ENCODE results near the gene ARHGEF3.

ARHGEF3 gene

DNA sequence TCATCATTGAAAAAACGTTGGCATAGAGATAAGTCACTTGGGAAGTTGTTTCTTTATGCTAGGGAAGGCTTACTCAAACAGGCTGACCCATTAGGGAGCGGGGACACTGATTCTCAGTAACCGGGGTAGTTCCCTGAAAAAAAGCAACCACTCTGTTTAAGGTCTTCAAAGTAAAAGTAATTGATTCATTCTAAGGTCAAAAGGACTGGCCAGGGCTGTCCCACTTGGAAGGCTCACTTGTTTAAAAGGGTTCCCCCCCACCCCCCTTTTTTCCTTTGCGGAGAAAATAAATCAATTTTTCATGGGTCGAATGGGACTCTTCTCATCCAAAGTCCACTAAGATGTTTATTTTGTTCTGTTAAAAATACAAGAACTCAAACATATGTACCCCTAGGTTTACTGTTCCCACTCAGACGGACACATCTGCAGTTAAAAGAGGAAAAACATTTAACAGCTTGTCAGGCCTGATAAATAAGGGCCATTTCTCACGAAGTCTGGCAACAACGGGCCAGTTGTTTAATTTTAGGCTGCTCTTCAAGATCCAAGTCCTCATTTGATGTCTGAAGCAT lies 53.0 kb downstream of the ARHGEF3 start:
- Histone ChIP-seq H2BK15ac (ENCODE audit: low read length) (no peak overlapping the region), H4K8ac (ENCODE audit: low read depth, low read length) (no peak overlapping the region), H3K4ac (ENCODE audit: low read length) (no peak overlapping the region), H3K4me1 (ENCODE audit: control insufficient read depth in 2 of 2, insufficient read depth in 1 of 2, low read depth in 1 of 2, low read length in 2 of 2) (no peaks in the 10 kb centered on the region), H2AFZ (ENCODE audit: low read length) (no peak overlapping the region), H3K27me3 (ENCODE audit: control insufficient read depth in 3 of 3, insufficient read depth in 3 of 3, low read depth in 1 of 3, low read length in 3 of 3) (no peaks in the 10 kb centered on the region), H4K91ac (ENCODE audit: low read depth, low read length, poor library complexity) (no peak overlapping the region), H3K9me3 (replicated peaks in 1 of 2; ENCODE audit: control insufficient read depth in 2 of 2, insufficient read depth in 1 of 2, low read depth in 1 of 2, low read length in 2 of 2) (peaks cover 0 to 11% of the 10 kb centered on the region in 2 donors), H3K79me1 (ENCODE audit: low read depth, low read length) (no peaks in the 10 kb centered on the region), H3K27ac (replicated peaks; ENCODE audit: low read length) (no peak overlapping the region), H3K36me3 (replicated peaks in 1 of 2; ENCODE audit: control insufficient read depth in 2 of 2, insufficient read depth in 2 of 2, low read length in 2 of 2) (no peaks in the 10 kb centered on the region), H2BK5ac (ENCODE audit: low read length) (no peak overlapping the region), H3K4me2 (ENCODE audit: insufficient read depth, low read length, poor library complexity, severe bottlenecking) (no peak overlapping the region), H3K4me3 (ENCODE audit: low read length in 2 of 2) (no peak overlapping the region), H2BK120ac (ENCODE audit: low read depth, low read length) (no peak overlapping the region), H3K14ac (ENCODE audit: low read length) (no peak overlapping the region), H3K23ac (ENCODE audit: low read depth, low read length, poor library complexity) (no peak overlapping the region), H2BK12ac (ENCODE audit: low read length) (no peak overlapping the region), H3K9ac (ENCODE audit: low read depth, low read length, poor library complexity) (no peak overlapping the region), H3K18ac (ENCODE audit: low read length) (no peak overlapping the region), H2AK5ac (ENCODE audit: low read depth, low read length) (no peak overlapping the region)
- DNase-seq (ENCODE audit: low spot score): no peak
- no CpG with 5 or more reads among the region's 8 CpGs for WGBS, 2 donors (ENCODE audit: extremely low coverage in 2 of 2, insufficient read length in 2 of 2, insufficient replicate concordance in 1 of 2)

DNA sequence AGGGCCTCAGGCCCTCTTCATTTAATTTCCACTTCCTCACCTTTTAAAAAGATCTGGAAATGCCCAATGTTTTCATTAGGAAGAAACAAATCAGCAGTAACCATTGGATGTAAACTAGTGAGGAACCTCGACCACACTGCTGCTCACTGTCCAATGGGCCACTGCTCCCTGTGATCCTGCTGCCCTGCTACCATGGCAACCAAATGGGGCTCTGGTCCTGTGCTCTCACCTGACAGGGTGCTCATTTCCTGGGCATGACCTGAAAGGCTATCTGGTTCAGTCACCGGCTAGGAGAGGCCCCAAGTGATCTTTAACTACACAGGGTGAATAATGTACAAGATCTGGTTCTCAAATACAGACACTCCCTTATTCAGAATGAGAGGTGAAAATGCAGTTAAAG lies 54.6 kb downstream of the ARHGEF3 start:
- H2BK5ac ChIP-seq (ENCODE audit: low read length): no peak overlapping the region
- H3K36me3 ChIP-seq (replicated peaks in 1 of 2; ENCODE audit: control insufficient read depth in 2 of 2, insufficient read depth in 2 of 2, low read length in 2 of 2): no peaks in the 10 kb centered on the region
- no peak overlapping the region for H3K18ac ChIP-seq (ENCODE audit: low read length)
- no peak overlapping the region for H2BK12ac ChIP-seq (ENCODE audit: low read length)
- H2AK5ac ChIP-seq (ENCODE audit: low read depth, low read length): no peak overlapping the region
- no peak overlapping the region for H2BK120ac ChIP-seq (ENCODE audit: low read depth, low read length)
- no peak overlapping the region for H3K23ac ChIP-seq (ENCODE audit: low read depth, low read length, poor library complexity)
- H3K79me1 ChIP-seq (ENCODE audit: low read depth, low read length): no peaks in the 10 kb centered on the region
- no peak overlapping the region for H2BK15ac ChIP-seq (ENCODE audit: low read length)
- WGBS, 2 donors (ENCODE audit: extremely low coverage in 2 of 2, insufficient read length in 2 of 2, insufficient replicate concordance in 1 of 2): no CpG with 5 or more reads among the region's 2 CpGs
- no peak overlapping the region for H3K27ac ChIP-seq (replicated peaks; ENCODE audit: low read length)
- H3K9ac ChIP-seq (ENCODE audit: low read depth, low read length, poor library complexity): no peak overlapping the region
- no peak overlapping the region for H3K4ac ChIP-seq (ENCODE audit: low read length)
- H4K8ac ChIP-seq (ENCODE audit: low read depth, low read length): no peak overlapping the region
- no peak overlapping the region for H3K4me2 ChIP-seq (ENCODE audit: insufficient read depth, low read length, poor library complexity, severe bottlenecking)
- H3K4me3 ChIP-seq (ENCODE audit: low read length in 2 of 2): no peak overlapping the region
- no peaks in the 10 kb centered on the region for H3K27me3 ChIP-seq (ENCODE audit: control insufficient read depth in 3 of 3, insufficient read depth in 3 of 3, low read depth in 1 of 3, low read length in 3 of 3)
- H2AFZ ChIP-seq (ENCODE audit: low read length): no peak overlapping the region
- peaks cover 0 to 11% of the 10 kb centered on the region in 2 donors for H3K9me3 ChIP-seq (replicated peaks in 1 of 2; ENCODE audit: control insufficient read depth in 2 of 2, insufficient read depth in 1 of 2, low read depth in 1 of 2, low read length in 2 of 2)
- no peaks in the 10 kb centered on the region for H3K4me1 ChIP-seq (ENCODE audit: control insufficient read depth in 2 of 2, insufficient read depth in 1 of 2, low read depth in 1 of 2, low read length in 2 of 2)
- no peak overlapping the region for H3K14ac ChIP-seq (ENCODE audit: low read length)
- H4K91ac ChIP-seq (ENCODE audit: low read depth, low read length, poor library complexity): no peak overlapping the region
- DNase-seq (ENCODE audit: low spot score): no peak

DNA sequence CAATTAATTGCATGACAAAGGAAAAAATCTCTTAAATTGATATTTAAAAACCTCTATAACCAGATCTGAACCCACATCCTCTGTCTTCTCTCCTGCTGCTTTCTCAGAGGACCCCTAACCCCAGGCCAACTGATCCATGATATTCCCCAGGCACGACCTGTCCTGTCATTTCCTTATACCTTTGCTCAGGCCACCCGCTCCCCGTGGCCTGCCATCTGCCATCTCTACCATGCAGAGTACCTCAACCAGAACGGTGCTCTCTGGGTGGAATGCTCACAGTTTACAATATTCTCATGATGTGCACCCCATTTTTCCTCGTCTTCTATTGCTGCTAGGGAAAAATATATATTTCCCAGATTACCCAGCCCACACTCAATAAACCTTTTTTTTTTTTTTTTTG lies 57.7 kb downstream of the ARHGEF3 start:
- H3K27ac ChIP-seq (replicated peaks; ENCODE audit: low read length): no peak overlapping the region
- H3K4me3 ChIP-seq (ENCODE audit: low read length in 2 of 2): no peak overlapping the region
- H2BK5ac ChIP-seq (ENCODE audit: low read length): no peak overlapping the region
- H3K27me3 ChIP-seq (ENCODE audit: control insufficient read depth in 3 of 3, insufficient read depth in 3 of 3, low read depth in 1 of 3, low read length in 3 of 3): no peaks in the 10 kb centered on the region
- no peak overlapping the region for H4K91ac ChIP-seq (ENCODE audit: low read depth, low read length, poor library complexity)
- no peak overlapping the region for H2BK120ac ChIP-seq (ENCODE audit: low read depth, low read length)
- no CpG with 5 or more reads among the region's 5 CpGs for WGBS, 2 donors (ENCODE audit: extremely low coverage in 2 of 2, insufficient read length in 2 of 2, insufficient replicate concordance in 1 of 2)
- no peak overlapping the region for H3K23ac ChIP-seq (ENCODE audit: low read depth, low read length, poor library complexity)
- no peak overlapping the region for H2BK15ac ChIP-seq (ENCODE audit: low read length)
- H3K4ac ChIP-seq (ENCODE audit: low read length): no peak overlapping the region
- H3K79me1 ChIP-seq (ENCODE audit: low read depth, low read length): no peaks in the 10 kb centered on the region
- H3K36me3 ChIP-seq (replicated peaks in 1 of 2; ENCODE audit: control insufficient read depth in 2 of 2, insufficient read depth in 2 of 2, low read length in 2 of 2): no peaks in the 10 kb centered on the region
- no peak overlapping the region for H3K4me2 ChIP-seq (ENCODE audit: insufficient read depth, low read length, poor library complexity, severe bottlenecking)
- no peak overlapping the region for H3K18ac ChIP-seq (ENCODE audit: low read length)
- H3K9me3 ChIP-seq (replicated peaks in 1 of 2; ENCODE audit: control insufficient read depth in 2 of 2, insufficient read depth in 1 of 2, low read depth in 1 of 2, low read length in 2 of 2): peaks cover 0 to 2% of the 10 kb centered on the region in 2 donors
- H3K9ac ChIP-seq (ENCODE audit: low read depth, low read length, poor library complexity): no peak overlapping the region
- H2AFZ ChIP-seq (ENCODE audit: low read length): no peak overlapping the region
- DNase-seq (ENCODE audit: low spot score): no peak
- no peak overlapping the region for H2BK12ac ChIP-seq (ENCODE audit: low read length)
- H3K14ac ChIP-seq (ENCODE audit: low read length): no peak overlapping the region
- H4K8ac ChIP-seq (ENCODE audit: low read depth, low read length): no peak overlapping the region
- no peak overlapping the region for H2AK5ac ChIP-seq (ENCODE audit: low read depth, low read length)
- no peaks in the 10 kb centered on the region for H3K4me1 ChIP-seq (ENCODE audit: control insufficient read depth in 2 of 2, insufficient read depth in 1 of 2, low read depth in 1 of 2, low read length in 2 of 2)

DNA sequence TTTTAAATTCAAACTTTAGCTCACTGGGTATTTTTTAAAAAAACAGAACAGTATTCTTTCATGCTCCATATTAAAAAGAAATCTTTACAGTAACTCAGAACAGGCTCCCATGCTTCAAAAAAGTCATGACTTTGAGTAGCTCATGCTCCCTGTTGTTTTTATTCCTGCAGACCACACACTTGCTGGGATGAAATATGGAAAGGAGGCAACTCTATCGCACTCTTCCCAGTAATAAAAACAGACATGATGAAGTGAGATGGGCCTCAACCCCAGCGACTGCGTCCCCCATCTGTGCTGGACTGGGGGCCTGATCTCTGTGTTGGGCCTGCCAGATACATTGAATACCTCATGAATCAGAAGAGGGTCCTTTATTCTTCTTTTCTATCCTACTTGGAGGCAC lies 58.9 kb downstream of the ARHGEF3 start:
- no peak overlapping the region for H3K4me3 ChIP-seq (ENCODE audit: low read length in 2 of 2)
- H2AFZ ChIP-seq (ENCODE audit: low read length): no peak overlapping the region
- no peak overlapping the region for H2BK15ac ChIP-seq (ENCODE audit: low read length)
- no peak overlapping the region for H2BK12ac ChIP-seq (ENCODE audit: low read length)
- DNase-seq (ENCODE audit: low spot score): no peak
- H3K79me1 ChIP-seq (ENCODE audit: low read depth, low read length): no peaks in the 10 kb centered on the region
- no CpG with 5 or more reads among the region's 3 CpGs for WGBS, 2 donors (ENCODE audit: extremely low coverage in 2 of 2, insufficient read length in 2 of 2, insufficient replicate concordance in 1 of 2)
- no peaks in the 10 kb centered on the region for H3K9me3 ChIP-seq (replicated peaks in 1 of 2; ENCODE audit: control insufficient read depth in 2 of 2, insufficient read depth in 1 of 2, low read depth in 1 of 2, low read length in 2 of 2)
- H3K27ac ChIP-seq (replicated peaks; ENCODE audit: low read length): no peak overlapping the region
- no peak overlapping the region for H3K18ac ChIP-seq (ENCODE audit: low read length)
- no peak overlapping the region for H3K23ac ChIP-seq (ENCODE audit: low read depth, low read length, poor library complexity)
- H2BK120ac ChIP-seq (ENCODE audit: low read depth, low read length): no peak overlapping the region
- no peaks in the 10 kb centered on the region for H3K36me3 ChIP-seq (replicated peaks in 1 of 2; ENCODE audit: control insufficient read depth in 2 of 2, insufficient read depth in 2 of 2, low read length in 2 of 2)
- no peak overlapping the region for H2BK5ac ChIP-seq (ENCODE audit: low read length)
- H4K8ac ChIP-seq (ENCODE audit: low read depth, low read length): no peak overlapping the region
- H3K4me1 ChIP-seq (ENCODE audit: control insufficient read depth in 2 of 2, insufficient read depth in 1 of 2, low read depth in 1 of 2, low read length in 2 of 2): no peaks in the 10 kb centered on the region
- H3K9ac ChIP-seq (ENCODE audit: low read depth, low read length, poor library complexity): no peak overlapping the region
- no peak overlapping the region for H4K91ac ChIP-seq (ENCODE audit: low read depth, low read length, poor library complexity)
- H2AK5ac ChIP-seq (ENCODE audit: low read depth, low read length): no peak overlapping the region
- no peak overlapping the region for H3K4ac ChIP-seq (ENCODE audit: low read length)
- H3K14ac ChIP-seq (ENCODE audit: low read length): no peak overlapping the region
- no peaks in the 10 kb centered on the region for H3K27me3 ChIP-seq (ENCODE audit: control insufficient read depth in 3 of 3, insufficient read depth in 3 of 3, low read depth in 1 of 3, low read length in 3 of 3)
- H3K4me2 ChIP-seq (ENCODE audit: insufficient read depth, low read length, poor library complexity, severe bottlenecking): no peak overlapping the region

Measured in neuronal stem cell (in vitro differentiated cells).